GM21367 (cell line): ENCODE measurements around the gene USP12.
"Not testable (repeated sequence)": the region's sequence is repeated elsewhere in the genome, so short reads cannot be mapped to it uniquely, and the experiment has no call there.

Source experiments
- ATAC-seq: cut with Tn5 transposase; IDR thresholded peaks from one replicate; pipeline ENCODE4 v1.9.1; 2021; ENCODE audit not compliant: unreplicated experiment

USP12 gene

DNA sequence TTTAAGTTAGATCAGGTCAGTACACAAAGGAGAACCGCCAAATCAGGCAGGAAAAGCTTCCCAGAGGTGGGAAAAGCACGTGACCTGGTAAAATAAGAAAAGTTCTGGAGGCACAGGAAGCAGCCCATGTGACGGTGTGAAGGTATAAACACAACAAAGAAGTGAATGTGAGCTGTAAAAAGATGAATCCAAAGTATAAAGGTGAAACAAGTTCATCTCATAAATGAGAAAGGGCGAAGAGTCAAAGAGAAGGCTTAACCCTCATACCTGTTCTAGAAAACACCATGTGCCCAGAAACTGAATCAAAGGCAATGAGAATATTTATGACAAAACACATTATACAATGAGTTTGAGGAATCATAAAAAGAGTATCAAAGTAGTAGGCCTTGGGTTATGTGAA, 47.0 kb downstream of the USP12 start:
- no peak for ATAC-seq

DNA sequence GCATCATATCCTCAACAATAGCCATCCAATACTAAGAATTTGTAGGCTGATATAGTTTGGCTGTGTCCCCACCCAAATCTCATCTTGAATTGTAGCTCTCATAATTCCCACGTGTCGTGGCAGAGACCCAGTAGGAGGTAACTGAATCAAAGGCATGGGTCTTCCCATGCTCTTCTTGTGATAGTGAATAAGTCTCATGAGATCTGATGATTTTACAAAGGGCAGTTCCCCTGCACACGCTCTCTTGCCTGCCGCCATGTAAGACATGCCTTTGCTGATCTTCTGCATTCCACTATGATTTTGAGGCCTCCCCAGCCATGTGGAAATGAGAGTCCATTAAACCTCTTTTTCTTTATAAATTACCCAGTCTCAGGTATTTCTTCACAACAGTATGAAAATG, 48.2 kb downstream of the USP12 start:
- not testable (repeated sequence) for ATAC-seq

DNA sequence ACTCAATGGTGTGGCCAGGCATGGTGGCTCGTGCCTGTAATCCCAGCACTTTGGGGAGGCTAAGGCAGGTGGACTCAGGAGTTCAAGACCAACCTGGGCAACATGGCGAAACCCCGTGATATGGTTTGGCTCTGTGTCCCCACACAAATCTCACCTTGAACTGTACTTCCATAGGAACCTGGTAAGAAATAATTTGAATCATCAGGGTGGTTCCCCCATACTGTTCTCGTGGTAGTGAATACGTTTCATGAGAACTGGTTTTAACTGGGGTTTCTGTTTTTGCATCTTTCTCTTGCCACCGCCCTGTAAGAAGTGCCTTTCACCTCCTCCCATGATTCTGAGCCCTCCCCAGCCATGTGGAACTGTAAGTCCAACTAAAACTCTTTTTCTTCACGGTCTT, 49.6 kb downstream of the USP12 start:
- no peak for ATAC-seq

DNA sequence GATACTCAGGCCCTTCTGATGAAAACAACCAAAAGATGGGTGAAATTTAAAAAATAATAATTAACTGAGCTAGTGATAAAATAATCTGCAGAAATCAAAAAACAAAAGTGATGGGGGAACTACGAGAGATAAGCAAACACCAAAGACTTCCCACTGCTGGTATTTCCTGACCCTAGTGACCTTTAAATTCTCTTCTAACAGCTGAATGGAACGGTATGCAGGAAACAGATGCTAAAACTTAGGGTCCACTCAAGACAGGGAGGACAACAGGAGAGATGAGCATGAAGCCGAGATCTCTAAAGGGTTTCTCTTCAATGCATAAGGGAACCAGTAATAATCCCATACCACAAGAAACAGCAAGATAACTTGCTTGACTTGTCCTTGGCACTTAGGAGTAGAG, 50.8 kb downstream of the USP12 start:
- no peak for ATAC-seq

DNA sequence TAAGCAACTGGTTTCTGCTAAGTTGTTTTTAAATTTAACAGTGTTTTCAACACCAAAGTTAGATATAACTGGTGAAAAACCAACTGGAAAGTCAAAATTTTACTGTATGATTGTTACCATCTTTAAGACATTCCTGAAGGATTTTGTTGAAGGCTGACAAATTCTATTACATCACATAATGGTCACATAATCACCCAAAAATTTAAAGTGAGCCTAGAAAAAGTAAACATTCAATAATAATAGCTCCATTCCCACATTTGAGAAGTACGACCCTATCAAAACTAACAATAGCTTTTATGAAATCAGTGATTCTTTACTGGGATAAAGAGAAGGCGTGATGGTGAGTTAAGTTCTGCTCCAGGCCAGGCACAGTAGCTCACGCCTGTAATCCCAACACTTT, 51.6 kb downstream of the USP12 start:
- ATAC-seq, result no peak

DNA sequence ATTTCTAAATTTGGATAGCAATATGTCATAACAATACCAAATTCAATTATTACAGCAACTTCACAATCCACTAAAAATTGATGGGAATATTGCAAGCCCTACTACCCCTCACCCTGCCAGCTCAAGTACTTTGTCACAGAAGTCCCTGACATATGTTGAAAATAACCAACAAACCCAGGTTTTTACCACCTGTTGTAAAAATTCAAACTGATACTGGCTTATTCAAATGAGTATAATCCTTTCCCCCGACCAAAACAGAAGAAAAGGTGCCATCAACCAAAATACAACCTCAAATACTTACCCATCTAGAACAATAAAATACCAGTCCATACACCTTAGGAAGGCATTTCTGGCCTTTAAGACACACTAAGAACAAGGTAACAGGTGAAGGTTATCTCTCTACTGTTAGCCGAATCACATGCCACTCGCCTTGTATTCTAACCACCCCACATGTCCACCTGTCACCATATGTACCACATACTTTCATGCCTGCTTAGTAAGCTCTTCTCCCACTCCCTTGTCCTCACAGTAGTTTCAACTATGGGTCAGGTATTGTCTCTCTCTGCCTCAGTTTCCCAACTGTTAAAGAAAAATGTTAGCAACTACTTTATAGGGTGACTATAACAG, 53.1 kb downstream of the USP12 start:
- ATAC-seq, result no peak

DNA sequence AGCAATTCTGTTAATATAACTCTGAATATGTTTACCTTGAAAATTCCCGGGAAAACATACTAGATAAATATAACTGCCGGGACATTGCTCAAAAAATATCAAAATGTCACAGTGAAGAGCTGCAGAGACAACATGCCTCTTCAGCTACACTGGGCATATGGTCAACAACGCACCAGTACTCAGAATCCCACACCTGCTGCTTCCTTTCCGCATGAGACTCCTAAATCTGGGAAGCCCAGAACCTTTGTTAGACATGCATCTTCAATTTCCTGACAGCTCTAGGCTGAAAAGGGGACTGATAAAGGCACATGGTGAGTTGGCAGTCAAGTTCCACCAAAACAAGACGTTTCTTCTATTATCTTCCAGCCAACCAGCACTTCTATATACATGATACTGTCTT, 53.7 kb downstream of the USP12 start:
- ATAC-seq, result no peak

DNA sequence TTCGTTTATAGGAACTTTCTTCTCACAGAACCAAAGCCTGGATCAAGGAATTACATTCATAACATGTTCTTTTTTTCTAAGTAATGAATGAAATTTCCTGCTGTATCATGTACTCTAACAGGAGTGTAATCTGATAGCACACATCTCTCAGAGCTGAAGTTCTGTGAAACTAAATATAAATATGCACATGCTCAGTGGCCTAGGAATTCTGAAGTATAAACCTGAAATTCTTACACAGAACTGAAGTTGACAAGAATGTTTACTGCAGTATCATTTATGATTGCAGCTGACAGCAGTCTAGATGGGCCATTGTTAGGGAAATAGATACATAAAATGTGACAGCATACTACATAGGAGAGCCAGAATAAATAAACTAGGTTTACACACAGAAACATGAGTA, 54.5 kb downstream of the USP12 start:
- no peak for ATAC-seq

DNA sequence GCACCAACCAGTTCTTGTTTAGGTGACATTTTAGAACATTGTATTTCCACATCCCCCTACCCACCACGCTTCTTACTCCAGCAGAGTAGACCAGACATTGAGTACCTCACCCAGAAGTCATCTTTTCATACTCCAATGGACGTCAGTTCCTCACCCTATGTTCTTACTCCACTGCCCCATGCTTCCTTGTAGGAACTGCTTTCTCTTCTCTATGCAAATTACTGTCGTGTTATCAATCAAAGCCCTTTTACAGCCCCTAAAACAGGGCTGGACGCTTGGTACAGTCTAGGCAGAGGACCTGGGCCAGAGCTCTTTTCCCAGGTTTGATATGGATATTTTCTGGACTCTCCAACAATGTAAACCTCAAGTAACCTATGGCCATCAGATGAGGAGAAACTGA, 58.2 kb downstream of the USP12 start:
- ATAC-seq, result no peak

DNA sequence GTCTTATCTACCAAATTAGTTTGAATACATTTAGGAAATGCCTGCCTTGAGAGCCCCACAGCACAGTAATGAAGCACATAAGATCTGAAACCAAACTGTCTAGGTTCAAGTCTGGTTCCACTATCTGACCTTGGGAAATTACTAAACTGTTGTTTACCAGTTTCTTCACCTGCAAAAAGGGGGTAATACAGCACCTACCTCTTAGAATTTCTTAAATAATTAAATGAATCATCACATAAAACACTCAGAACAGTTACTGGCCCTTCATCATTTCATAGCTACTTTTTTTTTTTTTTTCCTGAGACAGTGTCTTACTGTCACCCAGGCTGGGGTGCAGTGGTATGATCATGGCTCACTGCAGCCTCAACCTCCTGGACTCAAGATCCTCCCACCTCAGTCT, 59.6 kb downstream of the USP12 start:
- no peak for ATAC-seq

DNA sequence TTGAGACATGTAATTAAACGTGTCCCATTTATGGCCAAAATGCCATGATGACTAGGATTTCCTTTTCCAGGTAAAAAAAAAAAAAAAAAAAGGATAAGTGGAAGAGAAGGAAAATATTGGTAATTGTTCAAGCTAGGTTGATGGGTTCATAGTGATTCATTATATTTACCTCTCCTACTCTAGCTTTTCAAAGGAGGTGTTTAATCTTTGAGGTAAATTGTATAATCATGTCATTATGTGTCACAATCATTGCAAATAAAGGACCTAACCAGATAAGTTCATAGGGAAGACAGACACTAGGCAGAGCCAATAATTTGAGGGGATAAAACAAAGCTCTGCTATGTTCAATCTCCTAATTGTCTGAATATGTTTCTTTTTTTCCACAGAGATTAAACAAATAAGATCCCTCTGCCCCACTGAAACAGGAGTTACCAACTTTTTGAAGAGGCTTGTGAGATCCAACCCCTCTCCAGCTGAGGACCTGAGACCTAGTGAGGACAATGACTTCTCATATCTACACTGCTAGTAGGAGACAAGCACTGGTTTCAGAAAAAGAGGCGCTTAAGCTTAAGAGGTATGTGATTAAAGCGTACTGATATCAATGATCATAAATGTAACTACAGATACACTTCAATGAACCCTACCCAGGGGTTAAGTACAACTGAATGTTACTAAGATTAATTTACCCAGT, 61.4 kb downstream of the USP12 start:
- no peak for ATAC-seq

DNA sequence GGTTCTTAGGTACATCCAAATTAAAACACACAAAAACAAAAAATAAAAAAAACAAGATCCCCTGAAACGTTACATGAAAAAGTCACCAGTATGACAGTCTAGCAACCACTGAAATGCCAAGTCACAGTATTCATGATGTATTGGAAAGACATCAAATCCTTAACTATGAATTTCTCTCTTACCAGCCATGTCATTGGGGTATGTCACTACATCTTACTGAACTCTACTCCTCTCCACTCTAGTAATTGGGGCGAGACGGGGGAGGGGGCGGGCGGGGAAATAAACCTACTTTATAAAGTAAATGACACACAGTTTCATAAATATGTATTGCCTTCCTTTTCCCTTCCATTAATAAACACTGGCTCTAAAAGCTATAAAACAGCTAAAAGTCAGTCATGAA, 65.5 kb downstream of the USP12 start:
- no peak for ATAC-seq

DNA sequence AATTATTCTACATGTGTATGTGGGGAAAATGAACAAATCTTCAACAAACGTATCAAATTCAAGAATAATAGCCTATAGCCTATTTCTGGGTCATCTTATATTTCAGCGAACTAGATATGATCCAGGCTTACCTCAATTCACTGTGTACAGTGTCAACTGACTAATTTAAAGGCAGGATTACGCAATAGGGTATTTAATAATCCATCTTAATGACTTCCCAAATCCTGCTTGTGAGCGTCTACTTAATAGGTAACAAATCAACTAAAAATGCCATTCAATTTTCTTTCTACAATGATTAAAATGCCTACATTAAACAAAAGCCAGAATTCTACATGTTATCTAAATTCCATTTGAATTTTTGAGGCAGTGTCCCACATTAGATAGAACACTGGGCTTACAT, 67.0 kb downstream of the USP12 start:
- ATAC-seq, result no peak

DNA sequence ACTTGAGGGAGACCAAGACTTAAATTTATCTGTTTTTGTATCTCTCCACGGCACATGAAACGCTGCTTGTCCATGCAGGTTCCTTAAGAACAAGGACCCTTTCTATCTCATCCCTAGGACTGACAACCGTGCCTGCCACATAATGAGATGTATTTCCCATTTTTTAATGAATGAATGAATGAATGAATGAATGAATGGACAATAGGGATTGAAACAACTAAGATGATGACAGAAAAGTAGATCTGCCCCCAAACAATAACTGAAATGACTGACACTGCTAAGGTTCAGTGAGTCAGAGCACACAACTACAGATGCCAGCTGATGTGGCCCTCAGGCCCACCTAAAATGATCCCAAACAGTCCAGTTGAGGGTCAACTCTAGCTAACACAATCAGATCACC, 69.8 kb downstream of the USP12 start:
- ATAC-seq, result no peak

DNA sequence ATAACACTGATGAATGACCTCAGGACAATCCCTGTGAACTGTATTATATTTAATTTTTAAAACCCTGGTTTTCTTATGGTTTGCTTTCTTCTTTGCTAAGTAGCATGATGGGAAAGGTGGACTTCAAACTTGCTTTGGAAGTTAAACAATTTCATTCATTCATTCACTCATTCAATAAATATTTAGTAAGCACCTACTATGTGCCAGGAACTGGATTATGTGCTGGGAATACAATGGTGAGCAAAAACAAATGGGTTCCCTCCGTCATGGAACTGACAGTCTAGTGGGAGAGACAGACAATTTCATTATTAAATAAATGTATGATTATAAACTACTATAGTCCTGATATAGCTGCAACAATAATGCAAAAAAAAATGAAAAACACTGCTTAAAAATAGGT, 70.3 kb downstream of the USP12 start:
- no peak for ATAC-seq

DNA sequence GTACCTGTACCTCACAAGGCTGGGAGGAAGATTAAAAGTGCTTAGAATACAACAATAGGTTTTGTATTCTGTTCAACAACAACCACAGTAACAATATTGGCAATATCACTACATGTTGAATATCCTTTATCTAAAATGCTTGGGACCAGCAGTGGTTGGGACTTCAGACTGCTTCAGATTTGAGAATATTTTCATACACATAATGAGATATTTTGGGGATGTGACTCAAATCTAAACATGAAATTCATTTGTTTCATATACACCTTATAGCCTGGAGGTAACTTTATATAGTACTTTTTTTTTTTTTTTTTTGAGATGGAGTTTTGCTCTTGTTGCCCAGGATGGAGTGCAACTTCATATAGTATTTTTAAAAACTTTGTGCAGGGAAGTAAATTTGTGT, 73.9 kb downstream of the USP12 start:
- no peak for ATAC-seq

DNA sequence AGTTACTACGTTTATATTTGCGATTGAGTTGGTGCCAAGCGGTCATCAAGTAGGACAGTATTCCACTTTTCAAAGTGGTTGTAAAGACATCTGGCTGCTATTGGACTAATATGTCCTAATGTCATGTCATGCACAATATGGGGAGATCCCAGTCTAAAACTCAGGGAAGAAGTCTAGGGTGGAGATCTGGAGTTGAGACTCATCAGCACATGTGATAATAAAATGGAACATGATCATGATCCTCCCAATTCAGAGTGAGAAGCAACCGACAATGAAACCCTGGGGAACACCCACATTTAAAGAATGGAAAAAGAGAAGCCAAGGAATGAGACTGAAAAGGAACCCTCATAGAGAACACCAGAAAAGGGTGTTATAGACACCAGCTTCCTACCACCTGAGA, 80.2 kb downstream of the USP12 start:
- ATAC-seq, result no peak

DNA sequence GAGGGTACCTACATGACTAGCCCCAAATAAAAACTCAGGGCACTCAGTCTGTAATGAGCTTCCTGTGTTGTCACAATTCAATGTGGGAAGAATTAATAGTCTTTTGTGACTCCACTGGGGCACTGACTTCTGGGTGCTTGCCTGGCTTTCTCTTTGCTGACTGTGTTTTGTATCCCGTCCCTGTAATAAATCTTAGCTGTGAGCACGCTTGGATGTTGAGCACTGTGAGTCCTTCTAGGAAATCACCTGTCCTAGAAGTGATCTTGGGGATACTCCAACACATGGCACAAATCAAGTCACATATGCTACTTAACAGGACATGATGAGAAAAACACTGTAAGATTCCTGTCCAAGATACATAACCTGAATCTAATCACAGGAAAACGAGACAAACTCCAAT, 83.0 kb downstream of the USP12 start:
- no peak for ATAC-seq

DNA sequence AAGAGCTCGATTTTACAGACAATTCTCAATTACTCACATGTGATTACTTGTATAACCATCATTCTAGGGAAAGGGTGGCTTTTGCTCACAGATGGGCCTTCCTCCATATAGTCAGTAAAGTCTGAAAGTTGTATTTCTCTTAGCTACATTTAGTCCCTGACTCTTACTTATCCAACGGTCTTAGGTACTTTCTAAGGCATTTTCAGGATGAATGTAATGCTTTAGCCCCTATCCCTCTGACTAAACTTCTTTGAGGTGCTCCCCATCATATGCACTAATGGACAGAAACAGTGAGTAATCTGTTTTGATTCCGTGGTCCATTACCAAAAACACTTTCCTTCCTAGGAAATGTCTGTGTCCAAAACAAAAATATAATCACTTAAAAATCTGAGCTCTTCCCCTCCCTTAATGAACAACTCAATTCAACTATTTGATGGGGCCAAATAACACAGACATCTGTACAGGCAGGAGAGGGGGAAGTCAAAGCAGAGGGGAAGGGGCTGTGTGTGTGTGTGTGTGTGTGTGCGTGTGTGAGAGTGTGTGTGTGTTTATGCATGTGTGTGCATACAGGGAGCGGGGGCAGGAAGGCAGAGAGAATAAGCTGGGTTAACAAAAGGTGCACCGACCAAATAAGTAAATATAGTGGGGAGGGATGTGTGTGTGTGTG, 84.9 kb downstream of the USP12 start:
- ATAC-seq, result no peak

DNA sequence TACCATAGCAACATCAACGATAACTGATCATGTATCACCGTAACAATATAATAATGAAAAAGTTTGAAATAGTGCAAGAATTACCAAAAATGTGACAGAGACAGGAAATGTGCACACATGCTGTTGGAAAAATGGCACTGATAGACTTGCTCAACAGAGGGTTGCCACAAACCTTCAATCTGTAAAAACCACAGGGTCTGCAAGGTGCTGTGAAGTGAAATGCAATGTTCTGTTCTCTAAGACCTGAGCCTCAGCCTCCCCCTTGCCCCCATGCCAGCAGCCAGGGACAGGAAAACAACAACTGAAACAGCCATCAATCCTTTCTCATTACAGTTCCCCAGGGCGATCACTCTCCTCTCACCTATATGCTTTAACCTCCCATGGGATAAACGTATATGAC, 88.4 kb downstream of the USP12 start:
- ATAC-seq, result no peak

DNA sequence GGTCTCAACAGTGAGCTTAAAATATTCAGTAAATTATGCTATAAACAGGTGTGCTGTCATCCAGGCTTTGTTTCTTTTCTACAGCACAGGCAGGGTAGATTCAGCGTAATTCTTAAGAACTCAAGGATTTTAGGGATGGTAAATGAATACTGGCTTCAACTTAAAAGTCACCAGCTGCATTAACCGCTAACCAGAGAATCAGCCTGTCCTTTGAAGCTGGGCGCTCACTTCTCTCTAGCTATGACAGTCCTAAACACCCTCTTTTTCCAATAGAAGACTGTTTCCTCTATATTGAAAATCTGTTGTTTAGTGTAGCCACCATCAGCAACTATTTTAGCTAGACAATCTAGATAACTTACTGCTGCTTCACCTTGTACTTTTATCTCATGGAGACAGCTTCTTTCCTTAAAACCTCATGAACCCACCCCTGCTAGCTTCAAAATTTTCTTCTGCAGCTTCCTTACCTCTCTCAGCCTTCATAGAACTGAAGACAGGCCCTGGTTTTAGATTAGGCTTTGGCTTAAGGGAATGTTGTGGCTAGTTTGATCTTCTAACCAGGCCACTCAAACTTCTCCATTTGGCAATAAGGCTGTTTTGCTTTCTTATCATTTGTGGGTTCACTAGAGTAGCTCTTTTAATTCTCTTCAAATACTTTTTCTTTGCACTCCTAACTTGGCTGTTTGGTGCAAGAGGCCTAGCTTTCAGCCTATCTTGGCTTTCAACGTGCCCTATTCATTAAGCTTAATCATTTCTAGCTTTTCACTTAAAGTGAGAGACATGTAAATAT, 89.5 kb downstream of the USP12 start:
- ATAC-seq, result no peak
